Spleen (tissue), 7 donors: Measurements from ENCODE around the gene SCFD2.

Experiments
- POLR2A ChIP-seq, 3 donors: fragments of 450-650 bp; IDR thresholded peaks; one replicate each; pipeline ENCODE4 v1.5.1; 2017; ENCODE audit warnings: antibody characterized with exemption in 3 of 3, mild to moderate bottlenecking in 1 of 3
- POLR2AphosphoS5 ChIP-seq, 3 donors: sonication (generic); formaldehyde crosslinking; IDR thresholded peaks; one replicate each; pipeline ENCODE4 v1.5.1; 2017; ENCODE audit warnings: antibody characterized with exemption in 3 of 3
- TF ChIP-seq, protein P1 (sequence below), 11 experiments: fragments of 200-600 bp in 7 of 11; fragments of 450-650 bp in 4 of 11; sonication (generic) in 4 of 11; IDR thresholded peaks in 8 of 11; conservative IDR thresholded peaks in 3 of 11; 1 replicate in 7 of 11; 2 replicates in 4 of 11; pipeline versions ENCODE4 v1.4.0 to v1.8.0; 2016 to 2021; ENCODE audit warnings: antibody characterized with exemption in 11 of 11, inconsistent platforms in 4 of 11, mild to moderate bottlenecking in 1 of 11
- donor health status: DM: no; HTN: no; CAD: no; lungs with moderate emphysema.
- donor health status: DM: no; HTN: no; CAD: no.
- donor health status: DM: no; HTN: no; CAD: no.

DNA sequence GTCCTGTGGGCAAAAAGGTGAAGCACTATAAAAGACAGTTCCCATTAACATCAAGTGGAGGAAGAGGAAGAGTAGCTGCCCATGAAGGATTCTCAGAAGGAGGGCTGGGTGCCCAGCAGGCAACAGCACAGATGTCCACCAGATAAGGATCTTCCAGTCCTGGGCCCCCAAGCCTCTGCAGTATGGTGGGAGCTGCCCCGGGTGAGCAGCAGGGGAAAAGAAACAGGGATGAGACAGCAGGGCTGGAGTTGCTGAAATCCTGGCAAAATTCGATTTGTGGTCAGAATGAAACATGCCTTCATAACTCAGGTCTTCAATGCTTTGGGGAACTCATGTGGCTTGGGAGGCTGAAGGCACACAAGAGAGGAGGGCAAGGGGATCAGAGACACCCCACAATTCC lies 409.2 kb downstream of the SCFD2 start:
- TF ChIP-seq, protein P1, sequence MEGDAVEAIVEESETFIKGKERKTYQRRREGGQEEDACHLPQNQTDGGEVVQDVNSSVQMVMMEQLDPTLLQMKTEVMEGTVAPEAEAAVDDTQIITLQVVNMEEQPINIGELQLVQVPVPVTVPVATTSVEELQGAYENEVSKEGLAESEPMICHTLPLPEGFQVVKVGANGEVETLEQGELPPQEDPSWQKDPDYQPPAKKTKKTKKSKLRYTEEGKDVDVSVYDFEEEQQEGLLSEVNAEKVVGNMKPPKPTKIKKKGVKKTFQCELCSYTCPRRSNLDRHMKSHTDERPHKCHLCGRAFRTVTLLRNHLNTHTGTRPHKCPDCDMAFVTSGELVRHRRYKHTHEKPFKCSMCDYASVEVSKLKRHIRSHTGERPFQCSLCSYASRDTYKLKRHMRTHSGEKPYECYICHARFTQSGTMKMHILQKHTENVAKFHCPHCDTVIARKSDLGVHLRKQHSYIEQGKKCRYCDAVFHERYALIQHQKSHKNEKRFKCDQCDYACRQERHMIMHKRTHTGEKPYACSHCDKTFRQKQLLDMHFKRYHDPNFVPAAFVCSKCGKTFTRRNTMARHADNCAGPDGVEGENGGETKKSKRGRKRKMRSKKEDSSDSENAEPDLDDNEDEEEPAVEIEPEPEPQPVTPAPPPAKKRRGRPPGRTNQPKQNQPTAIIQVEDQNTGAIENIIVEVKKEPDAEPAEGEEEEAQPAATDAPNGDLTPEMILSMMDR (IDR thresholded peaks at IDR 0.05 in 8 of 11, conservative IDR thresholded peaks at IDR 0.05 in 3 of 11): no peak
- no peak for TF ChIP-seq POLR2AphosphoS5 (IDR thresholded peaks at IDR 0.05)
- TF ChIP-seq POLR2A (IDR thresholded peaks at IDR 0.05): no peak
